Liver (tissue), 9 donors: ENCODE measurements around the gene MEFV. TPM values are rescaled to one million over a fixed set of nuclear protein-coding genes. Genes with fewer than 3 reads are reported as not detected.

Experiments
- DNase-seq: peaks from one replicate; pipeline ENCODE4 v3.0.0-alpha.2; 2017; ENCODE audit warnings: low spot score
- H3K27ac ChIP-seq, 2 donors: one replicate each; pipeline ENCODE4 v1.7.0; 2013; ENCODE audit warnings: inconsistent platforms in 2 of 2, low read length in 2 of 2, control low read depth in 1 of 2, low read depth in 1 of 2, mild to moderate bottlenecking in 1 of 2
- H3K27me3 ChIP-seq, 4 donors: one replicate each; pipeline versions ENCODE4 v1.6.1 to v1.7.0; 2013; ENCODE audit warnings: low read length in 3 of 4, inconsistent platforms in 1 of 4, mild to moderate bottlenecking in 1 of 4, moderate library complexity in 1 of 4; ENCODE audit not compliant: control insufficient read depth in 4 of 4, insufficient read depth in 4 of 4
- H3K36me3 ChIP-seq, 4 donors: one replicate each; pipeline versions ENCODE4 v1.6.1 to v1.7.0; 2013; ENCODE audit warnings: low read length in 3 of 4, mild to moderate bottlenecking in 3 of 4, low read depth in 1 of 4, moderate library complexity in 1 of 4; ENCODE audit not compliant: control insufficient read depth in 4 of 4, insufficient read depth in 3 of 4
- H3K4me1 ChIP-seq, 4 donors: one replicate each; pipeline versions ENCODE4 v1.6.1 to v1.7.0; 2013; ENCODE audit warnings: low read length in 3 of 4, mild to moderate bottlenecking in 3 of 4, moderate library complexity in 1 of 4; ENCODE audit not compliant: control insufficient read depth in 4 of 4, insufficient read depth in 4 of 4
- H3K4me3 ChIP-seq, 3 donors: one replicate each; pipeline versions ENCODE4 v1.6.1 to v1.7.0; 2013; ENCODE audit warnings: low read length in 3 of 3, control low read depth in 1 of 3, low read depth in 1 of 3, mild to moderate bottlenecking in 1 of 3
- H3K9ac ChIP-seq, 2 donors: one replicate each; pipeline ENCODE4 v1.7.0; 2013; ENCODE audit warnings: low read length in 2 of 2, mild to moderate bottlenecking in 2 of 2, moderate library complexity in 2 of 2, control low read depth in 1 of 2, low read depth in 1 of 2
- H3K9me3 ChIP-seq, 4 donors: one replicate each; pipeline versions ENCODE4 v1.6.1 to v1.7.0; 2013; ENCODE audit warnings: low read length in 3 of 4; ENCODE audit not compliant: control insufficient read depth in 4 of 4
- ATF3 ChIP-seq: IDR thresholded peaks from 2 replicates; pipeline ENCODE4 v1.6.1; 2016; ENCODE audit warnings: antibody characterized with exemption
- CTCF ChIP-seq: fragments of 150-350 bp; IDR thresholded peaks from 2 replicates; pipeline ENCODE4 v1.5.1; 2017; ENCODE audit warnings: improper control_type of control experiment, low read depth, low read length; ENCODE audit not compliant: missing input control
- EGR1 ChIP-seq, 2 donors: IDR thresholded peaks; 2 replicates each; pipeline ENCODE4 v1.6.1; 2016 to 2018; ENCODE audit warnings: antibody characterized with exemption in 2 of 2, low read depth in 2 of 2
- FOXA1 ChIP-seq: IDR thresholded peaks from 2 replicates; pipeline ENCODE4 v1.6.1; 2016; ENCODE audit warnings: antibody characterized with exemption
- FOXA2 ChIP-seq: IDR thresholded peaks from 2 replicates; pipeline ENCODE4 v1.6.1; 2016; ENCODE audit warnings: antibody characterized with exemption
- GABPA ChIP-seq, 2 donors: IDR thresholded peaks in 1 of 2; conservative IDR thresholded peaks in 1 of 2; 2 replicates each; pipeline ENCODE4 v1.6.1; 2016; ENCODE audit warnings: antibody characterized with exemption in 2 of 2, mild to moderate bottlenecking in 1 of 2, moderate library complexity in 1 of 2
- HNF4A ChIP-seq, 2 donors: conservative IDR thresholded peaks; 2 replicates each; pipeline ENCODE4 v1.6.1; 2016; ENCODE audit warnings: antibody characterized with exemption in 2 of 2, mild to moderate bottlenecking in 2 of 2
- HNF4G ChIP-seq: IDR thresholded peaks from 2 replicates; pipeline ENCODE4 v1.6.1; 2016; ENCODE audit warnings: antibody characterized with exemption
- JUND ChIP-seq, 2 donors: IDR thresholded peaks; 2 replicates each; pipeline ENCODE4 v1.6.1; 2016; ENCODE audit warnings: antibody characterized with exemption in 2 of 2
- MAX ChIP-seq: IDR thresholded peaks from 2 replicates; pipeline ENCODE4 v1.6.1; 2016; ENCODE audit warnings: antibody characterized with exemption
- NR2F2 ChIP-seq: IDR thresholded peaks from 2 replicates; pipeline ENCODE4 v1.6.1; 2016; ENCODE audit warnings: antibody characterized with exemption
- RAD21 ChIP-seq, 2 donors: IDR thresholded peaks; 2 replicates each; pipeline ENCODE4 v1.6.1; 2016; ENCODE audit warnings: antibody characterized with exemption in 2 of 2, mild to moderate bottlenecking in 2 of 2
- REST ChIP-seq: IDR thresholded peaks from 2 replicates; pipeline ENCODE4 v1.6.1; 2016; ENCODE audit warnings: antibody characterized with exemption, mild to moderate bottlenecking
- RXRA ChIP-seq, 2 donors: IDR thresholded peaks; 2 replicates each; pipeline ENCODE4 v1.6.1; 2017 to 2018; ENCODE audit warnings: antibody characterized with exemption in 2 of 2, mild to moderate bottlenecking in 1 of 2
- SP1 ChIP-seq: IDR thresholded peaks from 2 replicates; pipeline ENCODE4 v1.6.1; 2018; ENCODE audit warnings: antibody characterized with exemption, mild to moderate bottlenecking
- TAF1 ChIP-seq: conservative IDR thresholded peaks from 2 replicates; pipeline ENCODE4 v1.6.1; 2016; ENCODE audit warnings: antibody characterized with exemption, mild to moderate bottlenecking
- YY1 ChIP-seq: IDR thresholded peaks from 2 replicates; pipeline ENCODE4 v1.6.1; 2016; ENCODE audit warnings: antibody characterized with exemption, mild to moderate bottlenecking
- ZBTB33 ChIP-seq: IDR thresholded peaks from 2 replicates; pipeline ENCODE4 v1.6.1; 2016; ENCODE audit warnings: antibody characterized with exemption
- WGBS: extraction: QIAGEN DNeasy Blood & Tissue Kit; methylation state at CpG from one replicate; pipeline ENCODE4 v1.1.7; 2013; 5-methylcytosine and 5-hydroxymethylcytosine counted together
- polyA plus RNA-seq, 2 donors: library from polyadenylated mRNA; stranded (reverse) in 1 of 2; unstranded in 1 of 2; fragments of 200-250 nt in 1 of 2; fragments of >200 nt in 1 of 2; fragmentation: Nextera tagmentation in 1 of 2; extraction: Ambion mirVana in 1 of 2; gene quantifications; one replicate each; pipeline versions ENCODE4 v1.2.1 to v1.2.3, GENCODE V29; 2013 to 2015
- total RNA-seq, 2 donors: library from RNA; depleted of rRNA; stranded (reverse); fragments of >200 nt; gene quantifications; one replicate each; pipeline ENCODE4 v1.2.3, GENCODE V29; 2014
- donor health status: healthy.
- donor health status: healthy.
- donor health status: healthy.
- donor health status: healthy.
- donor health status: healthy.

MEFV gene
- total and polyA plus RNA-seq, 4 donors, result 0.33 to 3.3 (median 0.79) TPM

GRCh38 chr16:3295209-3295608 is 38.8 kb upstream of the MEFV start:
- peaks cover 49 to 63% (median 51%) of the 10 kb centered on the region in 4 donors for H3K9me3 ChIP-seq
- WGBS, result 39% methylated on average over 45 of the region's 45 CpGs
- H3K9ac ChIP-seq, result no peak overlapping the region
- DNase-seq, result no peak
- H3K4me1 ChIP-seq, result no peaks in the 10 kb centered on the region
- no peak overlapping the region for H3K27ac ChIP-seq
- peak overlapping the region in 1 of 3 donors; percentile 22 for H3K4me3 ChIP-seq
- no peaks in the 10 kb centered on the region for H3K27me3 ChIP-seq
- TF ChIP-seq MAX (no peak), CTCF (no peak), HNF4G (no peak), HNF4A (conservative IDR thresholded peaks at IDR 0.05) (no peak), EGR1 (IDR thresholded peaks at IDR 0.05; ENCODE audit: low read depth in 2 of 2) (no peak), RAD21 (IDR thresholded peaks at IDR 0.05) (no peak), RXRA (IDR thresholded peaks at IDR 0.05) (no peak), TAF1 (no peak), SP1 (no peak), FOXA1 (no peak), GABPA (IDR thresholded peaks at IDR 0.05 in 1 of 2, conservative IDR thresholded peaks at IDR 0.05 in 1 of 2) (no peak)
- H3K36me3 ChIP-seq, result peaks cover 9 to 43% (median 37%) of the 10 kb centered on the region in 4 donors

GRCh38 chr16:3292604-3293003 is 36.2 kb upstream of the MEFV start:
- H3K4me1 ChIP-seq, result no peaks in the 10 kb centered on the region
- DNase-seq, result no peak
- H3K36me3 ChIP-seq, result peaks cover 16 to 55% (median 52%) of the 10 kb centered on the region in 4 donors
- over 99% methylated on average over 3 of the region's 3 CpGs for WGBS
- H3K9ac ChIP-seq, result no peak overlapping the region
- H3K27me3 ChIP-seq, result no peaks in the 10 kb centered on the region
- peaks cover 54 to 71% (median 65%) of the 10 kb centered on the region in 4 donors for H3K9me3 ChIP-seq
- TF ChIP-seq SP1 (no peak), CTCF (no peak), RAD21 (IDR thresholded peaks at IDR 0.05) (no peak), FOXA2 (no peak), YY1 (no peak), FOXA1 (no peak), TAF1 (no peak), HNF4G (no peak), EGR1 (IDR thresholded peaks at IDR 0.05; ENCODE audit: low read depth in 2 of 2) (no peak), GABPA (IDR thresholded peaks at IDR 0.05 in 1 of 2, conservative IDR thresholded peaks at IDR 0.05 in 1 of 2) (no peak), RXRA (IDR thresholded peaks at IDR 0.05) (no peak), MAX (no peak), ATF3 (no peak), NR2F2 (no peak), ZBTB33 (no peak), JUND (IDR thresholded peaks at IDR 0.05) (no peak), REST (no peak), HNF4A (conservative IDR thresholded peaks at IDR 0.05) (no peak)
- H3K27ac ChIP-seq, result no peak overlapping the region
- peak overlapping the region in 2 of 3 donors; percentile 57 to 65 for H3K4me3 ChIP-seq
